T-helper 17 cell (primary cell): ENCODE data around the gene NUDT3. TPM values are rescaled to one million over a fixed set of nuclear protein-coding genes. Genes with fewer than 3 reads are reported as not detected.
A peak's percentile ranks its signal among the peaks of the same experiment; 100 is the strongest.
"Not testable (repeated sequence)": the region's sequence is repeated elsewhere in the genome, so short reads cannot be mapped to it uniquely, and the experiment has no call there.

Experiments used
- ATAC-seq: fragments of 150-1000 bp; cut with Tn5 transposase; 2 replicates; pipeline ENCODE4 v1.10.0; 2021; ENCODE audit warnings: mild to moderate bottlenecking, moderate library complexity
- DNase-seq, 3 donors: peaks; one replicate each; pipeline versions ENCODE4 v3.0.0 to v3.0.0-alpha.2; 2020 to 2021
- H3K9me3 ChIP-seq: one replicate; pipeline ENCODE4 v1.7.0; 2013; ENCODE audit warnings: low read length, mild to moderate bottlenecking; ENCODE audit not compliant: control insufficient read depth, poor library complexity, severe bottlenecking
- H3K27ac Mint-ChIP-seq: one replicate; pipeline ENCODE4 v1.8.0; 2022; ENCODE audit warnings: mild to moderate bottlenecking, moderate library complexity, mixed read lengths
- H3K27me3 Mint-ChIP-seq: one replicate; pipeline ENCODE4 v1.8.0; 2022; ENCODE audit warnings: mixed read lengths
- H3K36me3 Mint-ChIP-seq: one replicate; pipeline ENCODE4 v1.8.0; 2022; ENCODE audit warnings: low read depth, mixed read lengths
- H3K4me1 Mint-ChIP-seq: one replicate; pipeline ENCODE4 v1.8.0; 2022; ENCODE audit warnings: mild to moderate bottlenecking, mixed read lengths
- H3K4me3 Mint-ChIP-seq: one replicate; pipeline ENCODE4 v1.8.0; 2022; ENCODE audit warnings: mild to moderate bottlenecking, moderate library complexity, mixed read lengths
- total RNA-seq, 4 donors: library from RNA in 2 of 4; stranded (reverse) in 2 of 4; gene quantifications; one replicate each; pipeline ENCODE4 v1.2.3 and lab custom pipeline; 2022 to 2026

The NUDT3 gene
- total RNA-seq, 2 donors from 2014 or later: 21.1 to 23.2 TPM

- no peak for ATAC-seq
- Mint-ChIP-seq H3K4me1 (peaks cover 29% of the 10 kb centered on the region), H3K36me3 (peaks cover 3% of the 10 kb centered on the region), H3K27me3 (no peaks in the 10 kb centered on the region), H3K4me3 (no peak overlapping the region), H3K27ac (no peak overlapping the region)
- no peak for DNase-seq
- H3K9me3 ChIP-seq: no peaks in the 10 kb centered on the region
Observed at GRCh38 chr6:34388421-34388820, 4.0 kb downstream of the NUDT3 start.

DNA sequence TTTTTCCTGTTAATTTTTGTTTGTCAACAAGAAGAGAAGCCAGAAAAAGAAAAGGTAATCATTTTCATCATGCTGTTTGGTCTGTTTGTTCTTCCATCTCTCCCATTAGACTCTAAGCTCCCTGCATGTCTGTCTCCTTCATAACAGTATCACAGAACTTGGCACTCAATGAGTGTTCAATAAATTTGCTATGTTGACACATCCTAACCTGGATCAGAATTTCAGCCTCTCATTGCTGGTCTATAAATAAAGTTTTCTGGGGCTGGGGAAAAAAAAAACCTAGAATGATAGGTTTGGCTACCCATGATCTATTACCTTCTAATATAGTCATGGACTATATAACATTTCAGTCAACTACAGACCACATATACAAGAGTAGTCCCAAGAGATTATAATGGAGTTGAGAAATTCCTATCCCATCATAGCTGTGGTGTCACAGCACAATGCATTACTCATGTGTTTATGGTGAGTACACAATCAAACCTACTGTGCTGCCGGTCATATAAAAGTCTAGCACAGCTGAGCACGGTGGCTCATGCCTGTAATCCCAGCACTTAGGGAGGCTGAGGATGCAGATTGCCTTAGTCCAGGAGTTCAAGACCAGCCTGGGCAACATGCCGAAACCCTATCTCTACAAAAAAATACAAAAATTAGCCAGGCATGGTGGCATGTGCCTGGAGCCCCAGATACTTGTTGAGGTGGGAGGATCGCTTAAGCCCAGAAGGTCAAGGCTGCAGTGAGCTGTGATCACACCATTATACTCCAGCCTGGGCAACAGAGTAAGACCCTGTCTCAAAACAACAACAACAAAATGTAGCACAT, 5.9 kb downstream of the NUDT3 start:
- Mint-ChIP-seq H3K27me3 (no peaks in the 10 kb centered on the region), H3K27ac (peak overlapping the region; percentile 49), H3K36me3 (peaks cover 5% of the 10 kb centered on the region), H3K4me1 (peaks cover 27% of the 10 kb centered on the region), H3K4me3 (no peak overlapping the region)
- ATAC-seq: no peak
- no peaks in the 10 kb centered on the region for H3K9me3 ChIP-seq
- DNase-seq: no peak

- Mint-ChIP-seq H3K4me3 (no peak overlapping the region), H3K27ac (no peak overlapping the region), H3K36me3 (peaks cover 5% of the 10 kb centered on the region), H3K27me3 (no peaks in the 10 kb centered on the region), H3K4me1 (peaks cover 29% of the 10 kb centered on the region)
- H3K9me3 ChIP-seq: no peaks in the 10 kb centered on the region
- no peak for ATAC-seq
- DNase-seq: no peak
Observed at GRCh38 chr6:34385793-34386195, 6.7 kb downstream of the NUDT3 start.

GRCh38 chr6:34384321-34385153, 7.9 kb downstream of the NUDT3 start:
- H3K36me3 Mint-ChIP-seq: peaks cover 5% of the 10 kb centered on the region
- H3K9me3 ChIP-seq: no peaks in the 10 kb centered on the region
- no peak overlapping the region for H3K4me3 Mint-ChIP-seq
- peak overlapping the region; percentile 1 for H3K27ac Mint-ChIP-seq
- no peaks in the 10 kb centered on the region for H3K27me3 Mint-ChIP-seq
- ATAC-seq (no peak), DNase-seq (no peak)
- peaks cover 29% of the 10 kb centered on the region for H3K4me1 Mint-ChIP-seq

DNA sequence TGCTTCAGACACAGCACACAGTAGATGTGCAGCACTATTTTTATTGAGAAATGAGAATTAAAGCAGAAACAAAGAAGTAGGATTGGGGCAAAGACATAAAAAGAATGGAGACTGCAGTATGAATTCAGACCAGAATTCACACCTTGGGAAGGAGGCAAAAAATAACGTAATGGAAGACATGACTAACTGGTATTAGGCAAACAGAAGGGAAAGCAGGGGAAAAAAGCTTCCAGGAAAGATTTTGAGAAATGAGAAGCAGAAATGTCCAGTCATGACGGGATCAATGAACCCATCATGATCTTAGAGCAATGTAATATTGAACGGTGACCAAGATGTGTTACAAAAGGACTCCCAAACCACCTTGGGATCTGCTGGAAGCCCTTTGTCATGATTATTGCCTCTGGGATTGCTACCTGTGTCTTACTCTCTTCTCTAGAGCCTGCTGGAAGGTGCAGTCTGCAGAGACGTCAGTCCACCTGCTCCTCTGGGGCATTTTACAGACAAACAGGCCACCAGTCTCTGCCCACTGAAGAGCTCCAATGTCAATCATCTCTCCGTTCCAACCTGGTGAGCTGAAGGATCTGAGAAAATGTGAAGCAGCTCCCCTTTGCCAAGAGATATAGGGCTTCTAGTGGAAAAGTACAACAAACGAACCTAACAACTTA, 8.7 kb downstream of the NUDT3 start:
- Mint-ChIP-seq H3K27ac (peak overlapping the region; percentile 1), H3K4me3 (no peak overlapping the region), H3K27me3 (no peaks in the 10 kb centered on the region), H3K36me3 (peaks cover 5% of the 10 kb centered on the region), H3K4me1 (peaks cover 28% of the 10 kb centered on the region)
- ATAC-seq: no peak
- H3K9me3 ChIP-seq: no peaks in the 10 kb centered on the region
- no peak for DNase-seq

GRCh38 chr6:34383161-34383631, 9.3 kb downstream of the NUDT3 start:
- Mint-ChIP-seq H3K4me3 (no peak overlapping the region), H3K36me3 (peaks cover 5% of the 10 kb centered on the region), H3K27me3 (no peaks in the 10 kb centered on the region), H3K4me1 (peaks cover 31% of the 10 kb centered on the region), H3K27ac (peak overlapping the region; percentile 1)
- ATAC-seq (no peak), DNase-seq (no peak)
- H3K9me3 ChIP-seq: no peaks in the 10 kb centered on the region

GRCh38 chr6:34381081-34381480, 11.4 kb downstream of the NUDT3 start:
- peak overlapping the region; percentile 71 for H3K27ac Mint-ChIP-seq
- no peak overlapping the region for H3K4me3 Mint-ChIP-seq
- no peak for ATAC-seq

GRCh38 chr6:34378470-34378869, 14.0 kb downstream of the NUDT3 start:
- Mint-ChIP-seq H3K4me3 (no peak overlapping the region), H3K27ac (no peak overlapping the region)

More at GRCh38 chr6:34381081-34381480, 11.4 kb downstream of the NUDT3 start:
- no peaks in the 10 kb centered on the region for H3K9me3 ChIP-seq
- peaks cover 25% of the 10 kb centered on the region for H3K4me1 Mint-ChIP-seq
- no peak for DNase-seq
- H3K27me3 Mint-ChIP-seq: no peaks in the 10 kb centered on the region
- peaks cover 5% of the 10 kb centered on the region for H3K36me3 Mint-ChIP-seq

DNA sequence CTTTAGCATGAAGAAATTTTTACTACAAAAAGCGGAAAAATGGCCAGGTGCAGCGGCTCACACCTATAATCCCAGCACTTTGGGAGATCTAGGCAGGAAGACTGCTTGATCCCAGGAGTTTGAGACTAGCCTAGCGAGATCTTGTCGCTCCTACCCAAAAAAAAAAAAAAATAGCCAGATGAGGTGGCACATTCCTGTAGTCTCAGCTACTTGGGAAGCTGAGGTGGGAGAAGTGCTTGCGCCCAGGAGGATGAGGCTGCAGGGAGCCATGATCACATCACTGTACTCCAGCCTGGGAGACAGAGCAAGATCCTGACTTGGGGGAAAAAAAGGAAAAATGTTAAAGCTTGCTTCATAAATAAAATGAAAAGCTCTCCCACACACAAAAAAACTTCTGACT, 14.5 kb downstream of the NUDT3 start:
- no peak for DNase-seq
- no peaks in the 10 kb centered on the region for H3K27me3 Mint-ChIP-seq
- ATAC-seq: no peak
- H3K27ac Mint-ChIP-seq: no peak overlapping the region
- H3K4me1 Mint-ChIP-seq: peaks cover 8% of the 10 kb centered on the region
- no peaks in the 10 kb centered on the region for H3K36me3 Mint-ChIP-seq
- H3K9me3 ChIP-seq: no peaks in the 10 kb centered on the region
- no peak overlapping the region for H3K4me3 Mint-ChIP-seq

More at GRCh38 chr6:34378470-34378869, 14.0 kb downstream of the NUDT3 start:
- ATAC-seq (no peak), DNase-seq (no peak)
- H3K9me3 ChIP-seq: no peaks in the 10 kb centered on the region
- H3K4me1 Mint-ChIP-seq: peaks cover 10% of the 10 kb centered on the region
- peaks cover 2% of the 10 kb centered on the region for H3K36me3 Mint-ChIP-seq
- H3K27me3 Mint-ChIP-seq: no peaks in the 10 kb centered on the region

- not testable (repeated sequence) for H3K4me3 Mint-ChIP-seq, H3K9me3 ChIP-seq, H3K27ac Mint-ChIP-seq, H3K27me3 Mint-ChIP-seq, H3K4me1 Mint-ChIP-seq, ATAC-seq, H3K36me3 Mint-ChIP-seq, DNase-seq
Observed at GRCh38 chr6:34377571-34377970, 14.9 kb downstream of the NUDT3 start.

- Mint-ChIP-seq H3K27ac (no peak overlapping the region), H3K4me3 (no peak overlapping the region), H3K36me3 (no peaks in the 10 kb centered on the region), H3K4me1 (peaks cover 8% of the 10 kb centered on the region), H3K27me3 (no peaks in the 10 kb centered on the region)
- no peak for ATAC-seq
- DNase-seq: no peak
- no peaks in the 10 kb centered on the region for H3K9me3 ChIP-seq
Observed at GRCh38 chr6:34375833-34376232, 16.6 kb downstream of the NUDT3 start.

DNA sequence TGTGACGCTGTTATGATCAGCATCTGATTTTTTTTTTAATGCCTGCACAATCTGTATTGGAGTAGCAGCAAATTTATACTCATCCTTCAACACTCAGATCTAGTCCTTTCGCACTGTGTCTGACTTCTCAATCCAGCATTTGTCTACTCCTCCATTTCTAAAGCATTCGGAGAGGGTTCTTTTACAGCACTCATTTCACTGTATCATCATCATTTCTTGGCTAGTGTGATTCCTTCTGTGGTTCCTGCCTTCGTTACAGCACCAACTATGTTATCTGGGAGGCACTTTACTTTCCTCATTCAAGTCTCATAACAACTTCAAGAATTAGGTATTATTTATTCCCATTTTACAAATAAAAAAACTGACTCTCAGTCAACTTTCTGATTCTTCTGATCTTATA, 18.0 kb downstream of the NUDT3 start:
- H3K27me3 Mint-ChIP-seq: no peaks in the 10 kb centered on the region
- no peak overlapping the region for H3K4me3 Mint-ChIP-seq
- no peaks in the 10 kb centered on the region for H3K9me3 ChIP-seq
- no peaks in the 10 kb centered on the region for H3K36me3 Mint-ChIP-seq
- DNase-seq (no peak), ATAC-seq (no peak)
- peaks cover 11% of the 10 kb centered on the region for H3K4me1 Mint-ChIP-seq
- no peak overlapping the region for H3K27ac Mint-ChIP-seq

- H3K36me3 Mint-ChIP-seq: no peaks in the 10 kb centered on the region
- peaks cover 14% of the 10 kb centered on the region for H3K4me1 Mint-ChIP-seq
- H3K27ac Mint-ChIP-seq: no peak overlapping the region
- H3K9me3 ChIP-seq: no peaks in the 10 kb centered on the region
- no peak for ATAC-seq
- DNase-seq: no peak
- H3K4me3 Mint-ChIP-seq: no peak overlapping the region
- H3K27me3 Mint-ChIP-seq: no peaks in the 10 kb centered on the region
Observed at GRCh38 chr6:34374069-34374468, 18.4 kb downstream of the NUDT3 start.
